Neural progenitor cell (in vitro differentiated cells): Measurements from ENCODE around the gene KCTD4.

Experiments
- CTCF ChIP-seq: fragments of 200-600 bp; sonication (generic); IDR thresholded peaks from 2 replicates; pipeline ENCODE4 v1.5.1; 2017; ENCODE audit warnings: antibody characterized with exemption, mild to moderate bottlenecking
- EZH2 ChIP-seq: fragments of 200-600 bp; sonication (generic); IDR thresholded peaks from 2 replicates; pipeline ENCODE4 v1.6.1; 2017; ENCODE audit warnings: antibody characterized with exemption, mild to moderate bottlenecking, moderate library complexity

- no peak for TF ChIP-seq CTCF
- no peak for TF ChIP-seq EZH2
Observed at GRCh38 chr13:45178349-45179162, 22.3 kb downstream of the KCTD4 start.
